Hippocampal formation (tissue), 2 donors: Measurements from ENCODE around the gene DHDH.

Source experiments
- DNase-seq, 2 donors: peaks; one replicate each; lab custom pipeline; 2025; lab: John Stamatoyannopoulos, UW

The DHDH gene

GRCh38 chr19:48993175-48994034 lies 59.9 kb downstream of the DHDH start, which contains the start of the genes GYS1 and RUVBL2:
GYS1 (minus strand) TSS chr19:48993309; CDS start chr19:48993112, 197 bp downstream.
RUVBL2 (plus strand) TSS chr19:48993887; CDS start chr19:48993912, 25 bp downstream.
- peak; percentile 99 for DNase-seq

GRCh38 chr19:48994035-48994386 lies 60.5 kb downstream of the DHDH start:
- no peak for DNase-seq
